Smooth muscle cell (in vitro differentiated cells): ENCODE measurements around the gene SMCO1. TPM values are rescaled to one million over a fixed set of nuclear protein-coding genes. Genes with fewer than 3 reads are reported as not detected.
A peak's percentile ranks its signal among the peaks of the same experiment; 100 is the strongest.

Experiments
- DNase-seq: peaks from one replicate; lab custom pipeline; 2025; ENCODE audit not compliant: unreplicated experiment; lab: John Stamatoyannopoulos, UW
- H2AFZ ChIP-seq: fragments of 200-600 bp; sonication (generic); 2 replicates; pipeline ENCODE4 v1.6.0; 2016; ENCODE audit warnings: antibody characterized with exemption, low read depth, mild to moderate bottlenecking
- H3F3A ChIP-seq: fragments of 200-600 bp; sonication (generic); 2 replicates; pipeline ENCODE4 v1.6.0; 2017; ENCODE audit warnings: antibody characterized with exemption, low read depth
- H3K27ac ChIP-seq: fragments of 200-600 bp; sonication (generic); 2 replicates; pipeline ENCODE4 v1.5.1; 2016; ENCODE audit warnings: low read depth, mild to moderate bottlenecking
- H3K27me3 ChIP-seq: fragments of 200-600 bp; sonication (generic); 2 replicates; pipeline ENCODE4 v1.6.1; 2016; ENCODE audit warnings: low read depth, mild to moderate bottlenecking
- H3K36me3 ChIP-seq: fragments of 200-600 bp; sonication (generic); 2 replicates; pipeline ENCODE4 v1.5.1; 2016; ENCODE audit warnings: low read depth
- H3K4me1 ChIP-seq: fragments of 200-600 bp; sonication (generic); 2 replicates; pipeline ENCODE4 v1.5.1; 2016; ENCODE audit warnings: low read depth
- H3K4me2 ChIP-seq: fragments of 200-600 bp; sonication (generic); 2 replicates; pipeline ENCODE4 v1.6.0; 2016; ENCODE audit warnings: mild to moderate bottlenecking
- H3K4me3 ChIP-seq: fragments of 200-600 bp; sonication (generic); 2 replicates; pipeline ENCODE4 v1.5.1; 2016; ENCODE audit warnings: mild to moderate bottlenecking
- H3K79me2 ChIP-seq: fragments of 200-600 bp; sonication (generic); 2 replicates; pipeline ENCODE4 v1.6.0; 2016; ENCODE audit warnings: low read depth, mild to moderate bottlenecking
- H3K9ac ChIP-seq: fragments of 200-600 bp; sonication (generic); 2 replicates; pipeline ENCODE4 v1.6.0; 2016; ENCODE audit warnings: low read depth
- H3K9me3 ChIP-seq: fragments of 200-600 bp; sonication (generic); replicated peaks from 2 replicates; pipeline ENCODE4 v1.5.1; 2016; ENCODE audit warnings: low read depth
- H4K20me1 ChIP-seq: fragments of 200-600 bp; sonication (generic); 2 replicates; pipeline ENCODE4 v1.6.0; 2016; ENCODE audit warnings: low read depth
- WGBS: methylation state at CpG from one replicate; pipeline ENCODE4 v1.1.7; 2016; ENCODE audit warnings: low lambda C conversion rate; 5-methylcytosine and 5-hydroxymethylcytosine counted together
- polyA plus RNA-seq: library from polyadenylated mRNA; unstranded; fragments of >200 nt; fragmentation: Nextera tagmentation; extraction: Ambion mirVana; gene quantifications from 2 replicates; pipeline ENCODE4 v1.2.1, GENCODE V29; 2016
- total RNA-seq: library from RNA; depleted of rRNA; stranded (reverse); fragments of >200 nt; gene quantifications from 2 replicates; pipeline ENCODE4 v1.2.3, GENCODE V29; 2014
- TF ChIP-seq, protein P1 (sequence below): fragments of 200-600 bp; sonication (generic); IDR thresholded peaks from 2 replicates; pipeline ENCODE4 v1.5.1; 2017; ENCODE audit warnings: borderline replicate concordance, mild to moderate bottlenecking, antibody characterized with exemption; ENCODE audit not compliant: insufficient read depth, poor library complexity, severe bottlenecking

Gene SMCO1
- total and polyA plus RNA-seq, 2 experiments from 2014 or later: not detected

DNA sequence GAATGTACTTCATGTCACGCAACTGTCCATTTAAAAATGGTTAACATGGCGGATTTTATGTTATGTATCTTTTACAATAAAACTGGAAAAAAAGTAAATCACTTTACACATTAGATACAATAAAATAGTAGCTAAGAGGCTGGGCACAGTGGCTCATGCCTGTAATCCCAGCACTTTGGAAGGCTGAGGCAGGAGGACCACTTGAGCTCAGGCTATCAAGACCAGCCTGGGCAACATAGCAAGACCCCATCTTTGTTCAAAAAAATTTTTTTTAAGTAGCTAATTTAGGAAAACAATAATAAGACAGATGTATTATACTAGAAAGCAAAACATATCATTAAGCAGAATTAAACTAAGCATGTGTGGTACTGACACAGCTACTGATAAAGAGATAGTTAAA lies 23.1 kb downstream of the SMCO1 start:
- H3K79me2 ChIP-seq: peaks cover 98% of the 10 kb centered on the region
- no peaks in the 10 kb centered on the region for H3F3A ChIP-seq
- H2AFZ ChIP-seq: no peak overlapping the region
- peaks cover 8% of the 10 kb centered on the region for H3K36me3 ChIP-seq
- H3K4me1 ChIP-seq: no peaks in the 10 kb centered on the region
- DNase-seq: no peak
- H3K27ac ChIP-seq: no peak overlapping the region
- no peak overlapping the region for H3K4me3 ChIP-seq
- 98% methylated on average over 2 of the region's 2 CpGs for WGBS
- no peaks in the 10 kb centered on the region for H3K9me3 ChIP-seq
- no peak overlapping the region for H3K9ac ChIP-seq
- H4K20me1 ChIP-seq: peaks cover 99% of the 10 kb centered on the region
- TF ChIP-seq, protein P1, sequence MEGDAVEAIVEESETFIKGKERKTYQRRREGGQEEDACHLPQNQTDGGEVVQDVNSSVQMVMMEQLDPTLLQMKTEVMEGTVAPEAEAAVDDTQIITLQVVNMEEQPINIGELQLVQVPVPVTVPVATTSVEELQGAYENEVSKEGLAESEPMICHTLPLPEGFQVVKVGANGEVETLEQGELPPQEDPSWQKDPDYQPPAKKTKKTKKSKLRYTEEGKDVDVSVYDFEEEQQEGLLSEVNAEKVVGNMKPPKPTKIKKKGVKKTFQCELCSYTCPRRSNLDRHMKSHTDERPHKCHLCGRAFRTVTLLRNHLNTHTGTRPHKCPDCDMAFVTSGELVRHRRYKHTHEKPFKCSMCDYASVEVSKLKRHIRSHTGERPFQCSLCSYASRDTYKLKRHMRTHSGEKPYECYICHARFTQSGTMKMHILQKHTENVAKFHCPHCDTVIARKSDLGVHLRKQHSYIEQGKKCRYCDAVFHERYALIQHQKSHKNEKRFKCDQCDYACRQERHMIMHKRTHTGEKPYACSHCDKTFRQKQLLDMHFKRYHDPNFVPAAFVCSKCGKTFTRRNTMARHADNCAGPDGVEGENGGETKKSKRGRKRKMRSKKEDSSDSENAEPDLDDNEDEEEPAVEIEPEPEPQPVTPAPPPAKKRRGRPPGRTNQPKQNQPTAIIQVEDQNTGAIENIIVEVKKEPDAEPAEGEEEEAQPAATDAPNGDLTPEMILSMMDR: no peak
- H3K4me2 ChIP-seq: no peak overlapping the region
- no peaks in the 10 kb centered on the region for H3K27me3 ChIP-seq

DNA sequence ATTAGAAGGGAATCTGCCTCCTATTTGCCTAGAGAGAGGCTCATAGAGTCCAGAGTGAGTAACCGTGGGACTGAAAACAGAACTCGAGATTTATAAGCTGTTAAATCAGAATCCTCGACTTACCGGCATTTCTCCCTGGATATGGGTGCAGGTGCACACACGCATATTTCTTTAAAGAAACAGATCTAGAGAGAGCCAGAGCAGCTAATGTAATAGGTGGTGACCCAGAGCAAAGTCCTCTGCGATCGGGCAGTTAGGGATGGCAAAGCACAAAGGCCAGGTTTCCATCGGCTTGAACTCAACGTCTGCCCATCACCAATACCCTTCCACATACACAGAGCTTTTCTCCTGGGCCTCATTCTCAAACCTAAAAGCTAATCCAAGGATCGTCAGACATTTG lies 25.4 kb downstream of the SMCO1 start:
- peaks cover 21% of the 10 kb centered on the region for H3K36me3 ChIP-seq
- WGBS: 96% methylated on average over 10 of the region's 10 CpGs
- TF ChIP-seq, protein P1: no peak
- H3K4me1 ChIP-seq: no peaks in the 10 kb centered on the region
- H3K27me3 ChIP-seq: no peaks in the 10 kb centered on the region
- peaks cover 84% of the 10 kb centered on the region for H4K20me1 ChIP-seq
- no peak overlapping the region for H2AFZ ChIP-seq
- no peak overlapping the region for H3K4me3 ChIP-seq
- peaks cover 84% of the 10 kb centered on the region for H3K79me2 ChIP-seq
- H3F3A ChIP-seq: no peaks in the 10 kb centered on the region
- H3K9me3 ChIP-seq: no peaks in the 10 kb centered on the region
- no peak overlapping the region for H3K27ac ChIP-seq
- no peak overlapping the region for H3K9ac ChIP-seq
- no peak for DNase-seq
- H3K4me2 ChIP-seq: no peak overlapping the region

DNA sequence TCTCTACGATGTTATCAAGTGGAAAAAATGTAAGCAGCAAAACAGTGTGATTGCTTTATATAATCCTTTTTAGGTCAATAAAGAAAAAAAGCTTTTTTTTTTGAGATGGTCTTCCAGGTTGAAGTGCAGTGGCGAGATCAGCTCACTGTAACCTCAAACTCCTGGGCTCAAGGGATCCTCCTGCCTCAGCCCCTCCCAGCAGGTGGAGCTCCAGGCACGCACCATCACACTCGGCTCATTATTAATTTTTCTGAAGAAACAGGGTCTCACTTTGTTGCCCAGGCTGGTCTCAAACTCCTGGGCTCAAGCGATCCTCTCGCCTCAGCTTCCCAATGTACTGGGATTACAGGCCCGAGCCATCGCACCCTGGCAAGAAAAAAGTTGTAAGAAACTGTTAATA lies 28.9 kb downstream of the SMCO1 start:
- H2AFZ ChIP-seq: no peak overlapping the region
- TF ChIP-seq, protein P1: peak; percentile 28

DNA sequence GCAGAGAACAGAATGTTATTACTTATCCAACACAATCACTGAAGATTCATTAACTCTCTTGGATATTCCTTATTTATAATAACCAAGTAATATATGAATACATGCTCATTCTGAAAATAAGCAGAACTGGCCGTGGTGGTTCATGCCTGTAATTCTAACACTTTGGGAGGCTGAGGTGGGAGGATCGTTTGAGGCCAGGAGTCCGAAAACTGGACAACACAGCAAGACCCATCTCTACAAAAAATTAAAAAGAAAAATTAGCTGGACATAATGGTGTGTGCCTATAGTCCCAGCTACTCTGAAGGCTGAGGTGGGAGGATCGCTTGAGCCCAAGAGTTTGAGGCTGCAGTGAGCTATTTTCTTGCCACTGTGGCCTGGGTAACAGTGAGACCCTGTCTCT lies 37.5 kb downstream of the SMCO1 start:
- Histone ChIP-seq H3K27me3 (no peaks in the 10 kb centered on the region), H3K9me3 (no peaks in the 10 kb centered on the region)
- 94% methylated on average over 4 of the region's 4 CpGs for WGBS

More for the DNA sequence above, 28.9 kb downstream of the SMCO1 start:
- Histone ChIP-seq H4K20me1 (peaks cover 53% of the 10 kb centered on the region), H3K79me2 (peaks cover 50% of the 10 kb centered on the region), H3K4me2 (no peak overlapping the region), H3K36me3 (peaks cover 31% of the 10 kb centered on the region), H3K27me3 (no peaks in the 10 kb centered on the region), H3F3A (no peaks in the 10 kb centered on the region), H3K9ac (no peak overlapping the region), H3K9me3 (no peaks in the 10 kb centered on the region), H3K4me3 (no peak overlapping the region), H3K4me1 (no peaks in the 10 kb centered on the region), H3K27ac (no peak overlapping the region)
- 98% methylated on average over 8 of the region's 8 CpGs for WGBS
- no peak for DNase-seq

More for the DNA sequence above, 37.5 kb downstream of the SMCO1 start:
- no peaks in the 10 kb centered on the region for H3F3A ChIP-seq
- no peaks in the 10 kb centered on the region for H3K4me1 ChIP-seq
- no peak overlapping the region for H3K4me3 ChIP-seq
- H3K79me2 ChIP-seq: no peaks in the 10 kb centered on the region
- no peak overlapping the region for H3K4me2 ChIP-seq
- H4K20me1 ChIP-seq: peaks cover 5% of the 10 kb centered on the region
- H3K36me3 ChIP-seq: peaks cover 20% of the 10 kb centered on the region
- H2AFZ ChIP-seq: no peak overlapping the region
- TF ChIP-seq, protein P1: no peak
- no peak overlapping the region for H3K27ac ChIP-seq
- DNase-seq: no peak
- no peak overlapping the region for H3K9ac ChIP-seq
